ENCODE measurements around the gene PIEZO1. TPM values are rescaled to one million over a fixed set of nuclear protein-coding genes. Genes with fewer than 3 reads are reported as not detected.
"Not testable (repeated sequence)": the region's sequence is repeated elsewhere in the genome, so short reads cannot be mapped to it uniquely, and the experiment has no call there.

PIEZO1 gene
- total RNA-seq, 1 donor from 2014 or later = 45.9 TPM

DNA sequence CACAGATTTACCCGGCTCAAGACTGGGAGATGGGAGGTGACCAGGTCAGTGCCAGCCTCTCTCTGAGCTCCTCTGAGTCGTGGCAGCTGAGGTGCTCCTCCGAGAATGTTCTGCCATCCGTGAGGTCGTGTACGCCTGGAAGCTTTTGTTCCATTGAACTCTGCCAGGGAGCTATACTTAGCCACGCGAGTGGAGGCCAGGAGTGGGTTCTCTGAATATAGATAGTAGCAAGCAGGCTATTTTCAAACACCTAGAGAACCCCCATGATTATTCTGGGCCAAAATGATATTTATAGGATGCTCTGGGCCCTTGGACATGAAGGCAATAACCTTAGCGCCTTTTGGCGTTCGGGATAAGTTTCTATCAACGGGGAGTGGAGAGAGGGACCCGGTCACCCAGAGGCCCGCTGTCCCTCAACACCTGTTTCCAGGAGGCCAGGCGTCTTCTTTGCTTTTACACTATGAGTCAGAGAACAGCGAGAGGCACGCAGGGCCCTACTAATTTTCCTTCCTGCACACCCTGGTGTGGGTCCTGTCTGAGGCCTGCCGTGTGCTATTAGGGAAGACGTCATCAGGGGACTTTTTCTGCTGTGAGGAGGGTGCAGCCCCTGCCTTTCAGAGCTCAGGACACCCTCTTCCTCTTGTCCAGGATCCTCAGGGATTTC lies 111.2 kb downstream of the PIEZO1 start:
- Histone ChIP-seq H3K27me3 (ENCODE audit: control insufficient read depth in 3 of 3, insufficient read depth in 3 of 3, low read length in 3 of 3) (peaks cover 0 to 13% (median 0%) of the 10 kb centered on the region in 3 donors), H3K4me3 (ENCODE audit: low read length in 3 of 3) (peak overlapping the region in 2 of 3 donors; percentile 35 to 45), H3K4me1 (ENCODE audit: control insufficient read depth in 3 of 3, insufficient read depth in 3 of 3, low read length in 3 of 3) (peaks cover 68 to 89% (median 83%) of the 10 kb centered on the region in 3 donors), H3K9me3 (ENCODE audit: control insufficient read depth in 3 of 3, low read length in 3 of 3) (no peaks in the 10 kb centered on the region), H3K9ac (ENCODE audit: low read depth in 1 of 3, low read length in 3 of 3) (peak overlapping the region; percentile 63 to 73 (median 71)), H3K27ac (ENCODE audit: low read depth, low read length) (peak overlapping the region; percentile 90), H3K36me3 (ENCODE audit: control insufficient read depth in 3 of 3, insufficient read depth in 3 of 3, low read length in 3 of 3) (peaks cover 0 to 3% (median 2%) of the 10 kb centered on the region in 3 donors)

DNA sequence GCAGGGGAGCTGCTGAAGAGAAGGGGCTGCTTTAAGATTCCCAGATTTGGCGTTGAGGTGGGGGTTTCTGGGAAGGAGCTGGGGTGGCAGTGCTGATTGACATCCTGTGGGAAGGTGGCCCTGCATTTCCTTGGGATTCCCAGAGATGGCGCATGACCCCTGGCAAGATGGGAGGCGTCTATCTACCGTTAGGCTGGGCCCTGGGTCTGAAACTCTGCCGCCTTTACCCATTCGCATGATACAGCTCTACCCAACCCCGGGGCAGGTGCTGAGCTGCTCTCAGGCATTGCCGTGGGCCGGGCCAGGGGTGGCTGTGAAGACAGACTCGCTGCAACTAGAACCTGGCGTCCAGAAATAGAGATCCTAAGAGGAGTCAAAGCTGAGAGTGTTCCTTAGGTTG lies 112.2 kb downstream of the PIEZO1 start:
- H3K27me3 ChIP-seq (ENCODE audit: control insufficient read depth in 3 of 3, insufficient read depth in 3 of 3, low read length in 3 of 3) = peaks cover 0 to 4% (median 0%) of the 10 kb centered on the region in 3 donors
- H3K36me3 ChIP-seq (ENCODE audit: control insufficient read depth in 3 of 3, insufficient read depth in 3 of 3, low read length in 3 of 3) = peaks cover 0 to 3% (median 2%) of the 10 kb centered on the region in 3 donors
- H3K9ac ChIP-seq (ENCODE audit: low read depth in 1 of 3, low read length in 3 of 3) = peak overlapping the region in 2 of 3 donors; percentile 25 to 59
- no peaks in the 10 kb centered on the region for H3K9me3 ChIP-seq (ENCODE audit: control insufficient read depth in 3 of 3, low read length in 3 of 3)
- H3K4me3 ChIP-seq (ENCODE audit: low read length in 3 of 3) = peak overlapping the region in 1 of 3 donors; percentile 20
- H3K4me1 ChIP-seq (ENCODE audit: control insufficient read depth in 3 of 3, insufficient read depth in 3 of 3, low read length in 3 of 3) = peaks cover 58 to 79% (median 76%) of the 10 kb centered on the region in 3 donors
- H3K27ac ChIP-seq (ENCODE audit: low read depth, low read length) = peak overlapping the region; percentile 90

DNA sequence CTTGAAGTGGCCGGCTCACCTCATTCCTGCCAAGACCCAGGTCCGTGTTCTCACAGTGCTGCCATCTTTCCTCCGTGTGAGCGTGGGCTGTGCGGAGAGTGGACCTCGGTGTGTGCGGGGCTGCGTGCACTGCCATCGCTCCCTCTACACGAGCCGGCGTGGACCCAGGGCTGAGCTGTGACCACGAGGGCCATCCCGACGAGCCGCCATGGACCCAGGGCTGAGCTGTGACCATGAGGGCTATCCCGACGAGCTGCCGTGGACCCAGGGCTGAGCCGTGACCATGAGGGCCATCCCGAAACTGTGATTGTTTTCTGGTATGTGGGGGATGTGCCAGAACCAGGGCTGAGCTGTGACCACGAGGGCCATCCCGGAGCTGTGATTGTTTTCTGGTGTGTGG lies 113.2 kb downstream of the PIEZO1 start:
- H3K4me1 ChIP-seq (ENCODE audit: control insufficient read depth in 3 of 3, insufficient read depth in 3 of 3, low read length in 3 of 3) = peaks cover 48 to 69% (median 66%) of the 10 kb centered on the region in 3 donors
- H3K27ac ChIP-seq (ENCODE audit: low read depth, low read length) = peak overlapping the region; percentile 90
- peak overlapping the region in 1 of 3 donors; percentile 33 for H3K9ac ChIP-seq (ENCODE audit: low read depth in 1 of 3, low read length in 3 of 3)

DNA sequence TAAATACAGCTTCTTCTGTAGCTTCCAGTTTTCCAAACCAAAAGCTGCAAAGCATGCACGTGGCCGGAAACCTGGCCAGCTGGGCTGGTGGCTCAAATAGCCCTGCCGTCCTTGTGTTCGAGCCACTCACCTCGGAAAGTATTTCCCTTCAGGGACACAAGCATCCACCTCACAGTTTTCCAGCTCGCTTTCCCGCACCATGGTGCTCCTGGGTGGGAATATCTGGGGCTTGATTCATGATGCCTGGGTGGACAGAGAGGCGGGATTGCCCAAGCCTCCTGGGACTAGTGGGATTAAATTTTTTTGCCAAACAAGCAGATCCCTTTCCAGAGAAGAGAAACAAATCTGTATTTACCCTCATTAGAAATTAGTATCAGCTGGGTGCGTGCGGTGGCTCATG lies 115.0 kb downstream of the PIEZO1 start:
- peak overlapping the region in 1 of 3 donors; percentile 45 for H3K9ac ChIP-seq (ENCODE audit: low read depth in 1 of 3, low read length in 3 of 3)
- no peaks in the 10 kb centered on the region for H3K27me3 ChIP-seq (ENCODE audit: control insufficient read depth in 3 of 3, insufficient read depth in 3 of 3, low read length in 3 of 3)
- H3K9me3 ChIP-seq (ENCODE audit: control insufficient read depth in 3 of 3, low read length in 3 of 3) = no peaks in the 10 kb centered on the region
- H3K27ac ChIP-seq (ENCODE audit: low read depth, low read length) = no peak overlapping the region
- peaks cover 2 to 3% (median 2%) of the 10 kb centered on the region in 3 donors for H3K36me3 ChIP-seq (ENCODE audit: control insufficient read depth in 3 of 3, insufficient read depth in 3 of 3, low read length in 3 of 3)
- no peak overlapping the region for H3K4me3 ChIP-seq (ENCODE audit: low read length in 3 of 3)
- peaks cover 35 to 57% (median 52%) of the 10 kb centered on the region in 3 donors for H3K4me1 ChIP-seq (ENCODE audit: control insufficient read depth in 3 of 3, insufficient read depth in 3 of 3, low read length in 3 of 3)

More for the DNA sequence above, 113.2 kb downstream of the PIEZO1 start:
- Histone ChIP-seq H3K27me3 (ENCODE audit: control insufficient read depth in 3 of 3, insufficient read depth in 3 of 3, low read length in 3 of 3) (peaks cover 0 to under 1% (median 0%) of the 10 kb centered on the region in 3 donors), H3K9me3 (ENCODE audit: control insufficient read depth in 3 of 3, low read length in 3 of 3) (no peaks in the 10 kb centered on the region), H3K36me3 (ENCODE audit: control insufficient read depth in 3 of 3, insufficient read depth in 3 of 3, low read length in 3 of 3) (peaks cover 0 to 2% (median under 1%) of the 10 kb centered on the region in 3 donors), H3K4me3 (ENCODE audit: low read length in 3 of 3) (no peak overlapping the region)

DNA sequence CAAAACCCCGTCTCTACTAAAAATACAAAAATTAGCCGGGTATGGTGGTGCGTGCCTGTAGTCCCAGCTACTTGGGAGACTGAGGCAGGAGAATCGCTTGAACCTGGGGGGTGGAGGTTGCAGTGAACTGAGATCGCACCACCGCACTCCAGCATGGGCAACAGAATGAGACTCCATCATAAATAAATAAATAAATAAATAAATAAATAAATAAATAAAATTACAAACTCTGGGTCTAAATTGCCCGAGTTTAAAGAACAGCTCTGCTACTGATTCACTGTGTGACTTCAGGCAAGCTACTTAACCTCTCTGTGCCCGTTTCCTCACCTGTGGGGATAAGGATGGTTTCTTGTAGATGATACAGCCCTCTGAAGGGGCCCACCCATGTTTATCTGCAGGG lies 115.5 kb downstream of the PIEZO1 start:
- peak overlapping the region in 1 of 3 donors; percentile 45 for H3K9ac ChIP-seq (ENCODE audit: low read depth in 1 of 3, low read length in 3 of 3)
- not testable (repeated sequence) for H3K9me3 ChIP-seq (ENCODE audit: control insufficient read depth in 3 of 3, low read length in 3 of 3); H3K4me3 ChIP-seq (ENCODE audit: low read length in 3 of 3); H3K27ac ChIP-seq (ENCODE audit: low read depth, low read length); H3K27me3 ChIP-seq (ENCODE audit: control insufficient read depth in 3 of 3, insufficient read depth in 3 of 3, low read length in 3 of 3); H3K36me3 ChIP-seq (ENCODE audit: control insufficient read depth in 3 of 3, insufficient read depth in 3 of 3, low read length in 3 of 3)
- peaks cover 35 to 53% (median 51%) of the 10 kb centered on the region in 3 donors for H3K4me1 ChIP-seq (ENCODE audit: control insufficient read depth in 3 of 3, insufficient read depth in 3 of 3, low read length in 3 of 3)

DNA sequence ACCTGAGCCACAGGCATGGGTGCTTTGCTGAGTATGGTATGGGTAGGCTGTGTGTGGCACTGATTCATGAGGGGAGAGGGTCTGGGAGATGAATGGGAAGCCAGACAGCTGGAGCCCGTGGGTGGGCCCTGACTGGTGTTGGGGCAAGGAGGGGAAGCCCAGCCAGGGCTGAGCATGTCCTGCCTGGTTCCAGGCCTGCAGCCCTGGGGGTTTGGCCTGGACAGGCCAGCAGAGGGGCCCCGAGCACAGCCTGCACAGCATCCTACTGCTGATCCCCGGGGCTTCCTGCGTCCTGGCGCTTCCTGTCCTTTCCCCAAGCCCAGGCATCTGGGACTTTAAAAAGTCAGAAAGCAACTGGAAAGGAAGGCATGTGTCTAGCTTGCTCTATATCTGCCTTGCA lies 117.6 kb downstream of the PIEZO1 start:
- H3K4me1 ChIP-seq (ENCODE audit: control insufficient read depth in 3 of 3, insufficient read depth in 3 of 3, low read length in 3 of 3) = peaks cover 28 to 40% (median 34%) of the 10 kb centered on the region in 3 donors
- no peak overlapping the region for H3K4me3 ChIP-seq (ENCODE audit: low read length in 3 of 3)
- no peaks in the 10 kb centered on the region for H3K9me3 ChIP-seq (ENCODE audit: control insufficient read depth in 3 of 3, low read length in 3 of 3)
- no peak overlapping the region for H3K27ac ChIP-seq (ENCODE audit: low read depth, low read length)
- H3K9ac ChIP-seq (ENCODE audit: low read depth in 1 of 3, low read length in 3 of 3) = peak overlapping the region in 1 of 3 donors; percentile 25
- H3K36me3 ChIP-seq (ENCODE audit: control insufficient read depth in 3 of 3, insufficient read depth in 3 of 3, low read length in 3 of 3) = peaks cover 0 to 3% (median 2%) of the 10 kb centered on the region in 3 donors
- no peaks in the 10 kb centered on the region for H3K27me3 ChIP-seq (ENCODE audit: control insufficient read depth in 3 of 3, insufficient read depth in 3 of 3, low read length in 3 of 3)

DNA sequence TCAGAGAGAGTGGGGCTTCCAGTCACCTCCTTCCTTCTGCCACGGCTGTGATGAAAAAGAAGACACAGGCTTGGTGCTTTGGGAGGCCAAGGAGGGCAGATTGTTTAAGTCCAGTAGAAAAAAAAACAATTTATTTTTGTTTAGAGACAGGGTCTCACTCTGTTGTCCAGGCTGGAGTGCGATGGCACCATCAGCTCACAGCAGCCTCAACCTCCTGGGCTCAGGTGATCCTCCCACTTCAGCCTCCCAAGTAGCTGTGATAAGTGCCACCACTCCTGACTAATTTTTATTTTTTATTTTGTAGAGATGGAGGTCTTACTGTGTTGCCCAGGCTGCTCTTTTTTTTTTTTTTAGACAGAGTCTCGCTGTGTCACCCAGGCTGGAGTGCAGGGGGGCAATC lies 119.5 kb downstream of the PIEZO1 start:
- Histone ChIP-seq H3K36me3 (ENCODE audit: control insufficient read depth in 3 of 3, insufficient read depth in 3 of 3, low read length in 3 of 3) (peaks cover 0 to 3% (median 2%) of the 10 kb centered on the region in 3 donors), H3K4me3 (ENCODE audit: low read length in 3 of 3) (no peak overlapping the region), H3K9ac (ENCODE audit: low read depth in 1 of 3, low read length in 3 of 3) (no peak overlapping the region), H3K27me3 (ENCODE audit: control insufficient read depth in 3 of 3, insufficient read depth in 3 of 3, low read length in 3 of 3) (no peaks in the 10 kb centered on the region), H3K9me3 (ENCODE audit: control insufficient read depth in 3 of 3, low read length in 3 of 3) (no peaks in the 10 kb centered on the region), H3K27ac (ENCODE audit: low read depth, low read length) (peak overlapping the region; percentile 8), H3K4me1 (ENCODE audit: control insufficient read depth in 3 of 3, insufficient read depth in 3 of 3, low read length in 3 of 3) (peaks cover 24 to 28% (median 26%) of the 10 kb centered on the region in 3 donors)

Other genes with a start within 250 kb of the PIEZO1 start
- 14.6 TPM for gene ZC3H18, start 214.8 kb downstream of the PIEZO1 start, total RNA-seq
- not detected for gene IL17C, start 146.6 kb downstream of the PIEZO1 start, total RNA-seq
- gene CYBA, start 134.2 kb downstream of the PIEZO1 start, total RNA-seq = 90.8 TPM
- gene MVD, start 122.1 kb downstream of the PIEZO1 start, total RNA-seq = 14.1 TPM
- 8.4 TPM for gene SNAI3, start 98.7 kb downstream of the PIEZO1 start, total RNA-seq
- 12.0 TPM for gene RNF166, start 78.8 kb downstream of the PIEZO1 start, total RNA-seq
- 10.4 TPM for gene CTU2, start 78.7 kb downstream of the PIEZO1 start, total RNA-seq
- gene CDT1, start 18.6 kb upstream of the PIEZO1 start, total RNA-seq = 6.3 TPM
- gene APRT, start 26.7 kb upstream of the PIEZO1 start, total RNA-seq = 41.8 TPM
- 9.9 TPM for gene GALNS, start 71.7 kb upstream of the PIEZO1 start, total RNA-seq
- 29.2 TPM for gene TRAPPC2L, start 71.9 kb upstream of the PIEZO1 start, total RNA-seq
- gene PABPN1L, start 81.4 kb upstream of the PIEZO1 start, total RNA-seq = not detected
- gene CBFA2T3, start 192.0 kb upstream of the PIEZO1 start, total RNA-seq = 2.1 TPM